Cardiac muscle cell (in vitro differentiated cells and primary cell): ENCODE data around the gene MDN1. TPM values are rescaled to one million over a fixed set of nuclear protein-coding genes. Genes with fewer than 3 reads are reported as not detected.
"Not testable (repeated sequence)": the region's sequence is repeated elsewhere in the genome, so short reads cannot be mapped to it uniquely, and the experiment has no call there.

ENCODE experiments used
- DNase-seq, 2 donors: peaks; one replicate each; pipeline versions ENCODE4 v3.0.0 to v3.0.0-alpha.2; 2010 to 2017; ENCODE audit warnings: low read depth in 1 of 2, low spot score in 1 of 2
- H3K27ac ChIP-seq: fragments of 200-600 bp; sonication (generic); 2 replicates; pipeline ENCODE4 v1.5.1; 2016
- H3K27me3 ChIP-seq: fragments of 200-600 bp; sonication (generic); 2 replicates; pipeline ENCODE4 v1.6.0; 2016; ENCODE audit warnings: control low read depth
- H3K36me3 ChIP-seq: fragments of 200-600 bp; sonication (generic); 2 replicates; pipeline ENCODE4 v1.5.1; 2016; ENCODE audit warnings: control low read depth
- H3K4me1 ChIP-seq: fragments of 200-600 bp; sonication (generic); 2 replicates; pipeline ENCODE4 v1.8.1; 2017; ENCODE audit warnings: low read depth, mild to moderate bottlenecking, mixed run types
- H3K4me3 ChIP-seq: fragments of 200-600 bp; sonication (generic); 2 replicates; pipeline ENCODE4 v1.5.1; 2016; ENCODE audit warnings: mild to moderate bottlenecking
- H3K9me3 ChIP-seq: fragments of 200-600 bp; sonication (generic); 2 replicates; pipeline ENCODE4 v1.5.1; 2017; ENCODE audit warnings: low read depth, mild to moderate bottlenecking, control low read depth
- polyA plus RNA-seq: library from polyadenylated mRNA; unstranded; fragments of >200 nt; fragmentation: Nextera tagmentation; extraction: Ambion mirVana; gene quantifications from 2 replicates; pipeline ENCODE4 v1.2.1, GENCODE V29; 2016
- total RNA-seq: library from RNA; depleted of rRNA; stranded (reverse); fragments of >200 nt; gene quantifications from 2 replicates; pipeline ENCODE4 v1.2.3, GENCODE V29; 2016
- TF ChIP-seq, protein P1 (sequence below): IDR thresholded peaks from 2 replicates; pipeline ENCODE4 v1.5.1; 2012; ENCODE audit warnings: low read depth, mild to moderate bottlenecking, low read length

Gene MDN1
- total and polyA plus RNA-seq, 2 experiments from 2014 or later, result 8.6 to 22.2 TPM

DNA sequence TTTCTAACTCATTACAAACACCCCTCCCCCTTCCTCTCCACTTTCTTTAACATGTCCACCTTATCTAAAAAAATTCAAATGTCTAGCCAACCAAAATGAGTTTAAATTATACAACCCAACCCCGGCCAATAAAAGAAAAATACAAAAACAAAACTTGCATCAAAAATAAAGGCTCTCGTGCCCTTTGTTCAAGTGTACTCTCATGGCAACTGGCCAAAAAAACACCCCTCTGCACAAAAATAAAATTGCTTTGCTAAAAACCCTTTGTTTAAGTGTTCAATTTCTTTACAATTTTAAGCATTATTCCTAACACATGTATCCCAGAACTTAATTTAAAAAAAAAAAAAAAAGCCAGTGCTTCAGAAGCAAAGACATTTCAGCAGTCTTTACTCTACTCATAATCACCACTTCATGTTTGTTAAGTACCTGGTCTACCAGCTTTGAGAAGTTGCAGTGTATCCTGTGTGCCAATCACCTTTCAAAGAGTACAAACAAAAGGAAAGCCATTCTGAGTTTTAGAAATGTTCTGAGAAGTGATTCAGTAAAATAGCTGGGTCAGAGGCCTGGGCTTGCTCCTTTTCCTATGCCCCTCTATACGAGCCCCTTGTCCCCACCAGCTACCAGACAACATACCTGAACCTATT is 87.5 kb downstream of the MDN1 start:
- no peaks in the 10 kb centered on the region for H3K27me3 ChIP-seq
- TF ChIP-seq, protein P1, sequence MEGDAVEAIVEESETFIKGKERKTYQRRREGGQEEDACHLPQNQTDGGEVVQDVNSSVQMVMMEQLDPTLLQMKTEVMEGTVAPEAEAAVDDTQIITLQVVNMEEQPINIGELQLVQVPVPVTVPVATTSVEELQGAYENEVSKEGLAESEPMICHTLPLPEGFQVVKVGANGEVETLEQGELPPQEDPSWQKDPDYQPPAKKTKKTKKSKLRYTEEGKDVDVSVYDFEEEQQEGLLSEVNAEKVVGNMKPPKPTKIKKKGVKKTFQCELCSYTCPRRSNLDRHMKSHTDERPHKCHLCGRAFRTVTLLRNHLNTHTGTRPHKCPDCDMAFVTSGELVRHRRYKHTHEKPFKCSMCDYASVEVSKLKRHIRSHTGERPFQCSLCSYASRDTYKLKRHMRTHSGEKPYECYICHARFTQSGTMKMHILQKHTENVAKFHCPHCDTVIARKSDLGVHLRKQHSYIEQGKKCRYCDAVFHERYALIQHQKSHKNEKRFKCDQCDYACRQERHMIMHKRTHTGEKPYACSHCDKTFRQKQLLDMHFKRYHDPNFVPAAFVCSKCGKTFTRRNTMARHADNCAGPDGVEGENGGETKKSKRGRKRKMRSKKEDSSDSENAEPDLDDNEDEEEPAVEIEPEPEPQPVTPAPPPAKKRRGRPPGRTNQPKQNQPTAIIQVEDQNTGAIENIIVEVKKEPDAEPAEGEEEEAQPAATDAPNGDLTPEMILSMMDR, result no peak
- DNase-seq, result peak in 1 of 2 donors; percentile 21
- H3K9me3 ChIP-seq, result no peaks in the 10 kb centered on the region
- peaks cover 33% of the 10 kb centered on the region for H3K36me3 ChIP-seq
- no peaks in the 10 kb centered on the region for H3K4me1 ChIP-seq
- no peak overlapping the region for H3K4me3 ChIP-seq
- peak overlapping the region; percentile 72 for H3K27ac ChIP-seq

DNA sequence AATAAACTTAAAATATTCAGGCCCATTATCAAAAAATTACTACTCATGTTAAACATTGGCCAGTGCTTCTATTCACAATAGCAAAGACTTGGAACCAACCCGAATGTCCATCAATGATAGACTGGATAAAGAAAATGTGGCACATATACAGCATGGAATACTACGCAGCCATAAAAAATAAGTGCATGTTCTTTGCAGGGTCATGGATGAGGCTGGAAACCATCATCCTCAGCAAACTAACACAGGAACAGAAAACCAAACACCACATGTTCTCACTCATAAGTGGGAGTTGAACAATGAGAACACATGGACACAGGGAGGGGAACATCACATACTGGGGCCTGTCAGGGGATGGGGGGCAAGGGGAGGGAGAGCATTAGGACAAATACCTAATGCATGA is 88.3 kb downstream of the MDN1 start:
- peaks cover 33% of the 10 kb centered on the region for H3K36me3 ChIP-seq

DNA sequence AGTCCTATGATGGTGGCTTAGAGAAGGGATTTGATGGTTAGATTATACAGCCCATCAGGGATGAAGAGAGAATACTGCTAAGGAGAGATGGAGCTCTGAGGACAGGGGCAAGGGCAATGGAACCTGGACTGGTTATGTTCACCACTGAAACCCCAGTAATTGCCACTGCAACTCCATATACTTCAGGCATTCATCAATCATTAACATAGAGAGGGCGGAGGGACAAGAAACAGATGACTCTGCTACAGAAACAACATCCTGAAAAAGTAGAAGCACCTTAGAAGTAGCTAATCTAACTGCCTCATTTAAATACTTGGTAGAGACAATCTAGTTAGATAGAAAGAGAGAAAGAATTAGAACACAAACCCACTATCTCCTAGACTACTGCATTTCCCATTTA is 89.8 kb downstream of the MDN1 start:
- Histone ChIP-seq H3K27me3 (no peaks in the 10 kb centered on the region), H3K4me3 (no peak overlapping the region), H3K9me3 (no peaks in the 10 kb centered on the region), H3K36me3 (peaks cover 41% of the 10 kb centered on the region), H3K4me1 (no peaks in the 10 kb centered on the region), H3K27ac (no peak overlapping the region)
- TF ChIP-seq, protein P1, result no peak
- DNase-seq, result no peak

More for the DNA sequence above, 88.3 kb downstream of the MDN1 start:
- not testable (repeated sequence) for H3K4me1 ChIP-seq, H3K27me3 ChIP-seq, H3K27ac ChIP-seq, DNase-seq, H3K4me3 ChIP-seq, H3K9me3 ChIP-seq

DNA sequence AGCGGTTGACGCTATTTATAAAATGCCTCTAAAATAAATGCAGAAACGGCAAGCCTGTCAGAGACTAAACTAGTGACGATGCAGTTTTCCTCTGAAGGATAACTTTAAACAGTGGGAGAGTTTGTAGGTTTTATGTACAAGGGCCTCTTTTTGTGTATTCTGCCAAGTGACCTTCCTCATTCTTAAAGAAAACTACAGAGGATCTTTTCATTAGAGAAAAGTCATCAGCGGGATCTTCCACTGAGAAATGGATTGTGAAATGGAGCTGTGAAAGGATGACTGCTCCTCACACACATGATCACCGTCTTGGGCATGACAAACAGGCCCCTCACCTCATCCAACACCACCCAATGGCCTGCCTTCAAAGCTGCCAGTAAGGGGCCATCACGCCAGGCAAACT is 92.1 kb downstream of the MDN1 start:
- no peaks in the 10 kb centered on the region for H3K27me3 ChIP-seq
- no peak overlapping the region for H3K4me3 ChIP-seq
- TF ChIP-seq, protein P1, result no peak
- no peaks in the 10 kb centered on the region for H3K4me1 ChIP-seq
- H3K9me3 ChIP-seq, result no peaks in the 10 kb centered on the region
- peaks cover 46% of the 10 kb centered on the region for H3K36me3 ChIP-seq
- no peak for DNase-seq
- H3K27ac ChIP-seq, result no peak overlapping the region

DNA sequence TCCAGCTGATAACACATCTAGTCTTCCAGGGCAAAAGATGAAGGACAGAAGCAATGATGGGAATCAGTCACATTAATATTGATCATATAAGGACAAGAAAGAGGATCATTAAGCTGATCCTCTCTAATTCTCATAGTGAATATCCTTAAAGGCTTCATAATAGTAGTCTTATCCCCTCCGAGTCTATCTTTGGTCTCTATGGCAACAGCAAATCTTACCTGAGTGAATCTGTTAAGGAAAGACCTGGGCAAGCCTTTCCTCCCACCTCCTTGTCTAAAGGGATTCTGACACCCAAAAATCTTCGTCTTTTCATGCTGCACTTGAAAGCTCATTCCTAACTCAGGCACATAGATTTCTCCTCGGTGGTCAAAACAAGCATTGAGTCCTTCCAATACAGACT is 94.6 kb downstream of the MDN1 start:
- Histone ChIP-seq H3K4me3 (no peak overlapping the region), H3K9me3 (no peaks in the 10 kb centered on the region), H3K36me3 (peaks cover 47% of the 10 kb centered on the region), H3K27me3 (no peaks in the 10 kb centered on the region), H3K4me1 (no peaks in the 10 kb centered on the region), H3K27ac (no peak overlapping the region)
- DNase-seq, result no peak
- TF ChIP-seq, protein P1, result no peak

DNA sequence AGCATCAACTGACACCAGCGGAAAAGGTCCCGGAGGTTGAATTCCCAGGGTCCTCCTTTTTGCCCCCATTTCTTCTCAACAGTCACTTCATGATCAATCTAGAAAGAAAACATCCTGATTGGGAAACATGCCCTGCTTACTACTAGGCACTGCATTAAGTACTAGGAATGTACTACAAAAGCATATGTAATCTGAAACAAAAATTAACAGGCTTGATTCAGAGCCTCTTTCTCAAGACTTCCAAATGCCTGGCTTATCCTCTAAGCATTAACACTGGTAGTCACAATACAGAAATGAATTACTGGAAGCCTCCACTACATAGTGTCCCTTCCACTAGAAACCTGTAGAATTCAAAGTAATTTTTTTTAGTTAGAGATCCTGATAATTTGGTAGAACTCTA is 96.5 kb downstream of the MDN1 start:
- no peaks in the 10 kb centered on the region for H3K9me3 ChIP-seq

More for the DNA sequence above, 96.5 kb downstream of the MDN1 start:
- H3K4me3 ChIP-seq, result no peak overlapping the region
- DNase-seq, result no peak
- no peaks in the 10 kb centered on the region for H3K27me3 ChIP-seq
- no peaks in the 10 kb centered on the region for H3K4me1 ChIP-seq
- H3K27ac ChIP-seq, result no peak overlapping the region
- TF ChIP-seq, protein P1, result no peak
- peaks cover 39% of the 10 kb centered on the region for H3K36me3 ChIP-seq
